ENCODE measurements around the gene CEMIP. TPM values are rescaled to one million over a fixed set of nuclear protein-coding genes. Genes with fewer than 3 reads are reported as not detected.

Gene CEMIP
- total RNA-seq, 4 donors from 2014 or later = 5.4 to 9.2 (median 8.7) TPM

DNA sequence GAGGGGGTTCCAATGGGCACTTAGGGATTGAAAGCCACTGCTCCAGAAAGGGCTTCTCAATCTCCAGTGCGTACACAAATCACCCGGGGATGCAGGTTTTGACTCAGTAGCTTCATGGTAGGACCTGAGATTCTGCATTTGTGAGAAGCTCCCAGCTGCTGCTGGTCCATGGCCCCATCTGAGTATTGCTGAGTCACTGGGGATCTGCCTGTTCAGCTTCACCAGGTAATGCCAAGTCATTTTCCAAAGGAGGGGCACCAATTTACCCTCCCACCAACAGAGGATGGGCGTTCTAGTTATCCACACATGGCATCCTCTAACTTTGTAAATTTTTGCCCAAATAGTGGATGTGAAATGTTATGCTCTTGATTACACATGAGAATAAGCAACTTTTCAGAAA, 12.9 kb upstream of the CEMIP start:
- H3K36me3 ChIP-seq = no peaks in the 10 kb centered on the region
- H3K27ac ChIP-seq = no peak overlapping the region
- TF ChIP-seq EP300 (IDR thresholded peaks at IDR 0.05) = no peak
- no peak for TF ChIP-seq POLR2A (IDR thresholded peaks at IDR 0.05)
- TF ChIP-seq POLR2AphosphoS5 (IDR thresholded peaks at IDR 0.05) = no peak
- TF ChIP-seq, protein P1, sequence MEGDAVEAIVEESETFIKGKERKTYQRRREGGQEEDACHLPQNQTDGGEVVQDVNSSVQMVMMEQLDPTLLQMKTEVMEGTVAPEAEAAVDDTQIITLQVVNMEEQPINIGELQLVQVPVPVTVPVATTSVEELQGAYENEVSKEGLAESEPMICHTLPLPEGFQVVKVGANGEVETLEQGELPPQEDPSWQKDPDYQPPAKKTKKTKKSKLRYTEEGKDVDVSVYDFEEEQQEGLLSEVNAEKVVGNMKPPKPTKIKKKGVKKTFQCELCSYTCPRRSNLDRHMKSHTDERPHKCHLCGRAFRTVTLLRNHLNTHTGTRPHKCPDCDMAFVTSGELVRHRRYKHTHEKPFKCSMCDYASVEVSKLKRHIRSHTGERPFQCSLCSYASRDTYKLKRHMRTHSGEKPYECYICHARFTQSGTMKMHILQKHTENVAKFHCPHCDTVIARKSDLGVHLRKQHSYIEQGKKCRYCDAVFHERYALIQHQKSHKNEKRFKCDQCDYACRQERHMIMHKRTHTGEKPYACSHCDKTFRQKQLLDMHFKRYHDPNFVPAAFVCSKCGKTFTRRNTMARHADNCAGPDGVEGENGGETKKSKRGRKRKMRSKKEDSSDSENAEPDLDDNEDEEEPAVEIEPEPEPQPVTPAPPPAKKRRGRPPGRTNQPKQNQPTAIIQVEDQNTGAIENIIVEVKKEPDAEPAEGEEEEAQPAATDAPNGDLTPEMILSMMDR (IDR thresholded peaks at IDR 0.05) = no peak
- H3K4me3 ChIP-seq = no peak overlapping the region
- H3K27me3 ChIP-seq = no peaks in the 10 kb centered on the region
- WGBS = 98% methylated on average over 3 of the region's 3 CpGs
- no peaks in the 10 kb centered on the region for H3K4me1 ChIP-seq
- no peak for DNase-seq (ENCODE audit: low spot score in 2 of 2)
- H3K9me3 ChIP-seq = no peaks in the 10 kb centered on the region

DNA sequence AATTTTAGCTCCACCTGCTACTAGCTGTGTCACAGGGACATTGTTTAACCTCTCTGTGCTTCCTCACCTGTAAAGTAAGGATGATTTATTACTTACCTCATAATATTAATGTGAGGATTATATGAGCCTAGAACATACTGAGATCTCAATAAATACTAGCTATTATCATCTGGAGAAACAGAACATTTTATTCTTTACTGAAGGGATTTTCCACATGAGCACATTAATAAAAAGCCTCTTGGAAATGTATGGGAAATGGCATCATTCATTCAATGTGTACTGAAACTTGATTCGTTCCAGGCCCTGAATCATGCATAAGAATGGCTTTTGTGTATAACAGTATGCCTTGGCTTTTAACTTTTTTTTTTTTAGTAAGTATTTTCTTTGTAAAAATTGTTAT, 11.0 kb upstream of the CEMIP start:
- 84% methylated on average over 1 of the region's 1 CpG for WGBS
- no peaks in the 10 kb centered on the region for H3K4me1 ChIP-seq
- TF ChIP-seq, protein P1 (IDR thresholded peaks at IDR 0.05) = no peak
- TF ChIP-seq POLR2A (IDR thresholded peaks at IDR 0.05) = no peak
- no peak for TF ChIP-seq POLR2AphosphoS5 (IDR thresholded peaks at IDR 0.05)
- no peak for TF ChIP-seq EP300 (IDR thresholded peaks at IDR 0.05)
- H3K36me3 ChIP-seq = no peaks in the 10 kb centered on the region
- DNase-seq (ENCODE audit: low spot score in 2 of 2) = no peak
- no peaks in the 10 kb centered on the region for H3K9me3 ChIP-seq
- H3K27me3 ChIP-seq = no peaks in the 10 kb centered on the region
- no peak overlapping the region for H3K4me3 ChIP-seq
- no peak overlapping the region for H3K27ac ChIP-seq

DNA sequence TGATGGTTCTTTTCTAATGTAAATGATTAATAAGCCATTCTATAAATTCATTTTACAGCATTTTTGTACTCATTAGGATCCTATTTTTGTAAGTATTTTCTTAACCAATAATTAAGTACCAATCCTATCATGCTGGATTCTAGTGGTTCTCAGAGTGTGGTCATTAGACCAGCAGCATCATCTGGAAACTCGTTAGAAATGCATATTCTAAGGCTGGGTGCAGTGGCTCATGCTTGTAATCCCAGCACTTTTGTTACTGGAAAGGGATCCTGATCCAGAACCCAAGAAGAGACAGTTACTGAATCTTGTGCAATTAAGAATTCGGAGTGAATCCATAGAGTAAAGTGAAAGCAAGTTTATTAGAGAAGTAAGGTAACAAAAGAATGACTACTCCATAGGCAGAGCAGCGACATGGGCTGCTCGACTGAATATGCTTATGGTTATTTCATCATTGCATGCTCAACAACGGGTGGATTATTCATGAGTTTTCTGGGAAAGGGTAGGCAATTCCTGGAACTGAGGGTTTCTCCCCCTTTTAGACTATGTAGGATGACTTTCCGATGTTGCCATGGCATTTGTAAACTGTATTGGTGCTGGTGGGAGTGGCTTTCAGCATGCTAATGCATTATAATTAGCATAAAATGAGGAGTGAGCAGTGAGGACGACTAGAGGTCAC, 9.9 kb upstream of the CEMIP start:
- DNase-seq (ENCODE audit: low spot score in 2 of 2) = no peak
- H3K27me3 ChIP-seq = no peaks in the 10 kb centered on the region
- no peak overlapping the region for H3K4me3 ChIP-seq
- H3K9me3 ChIP-seq = no peaks in the 10 kb centered on the region
- H3K36me3 ChIP-seq = no peaks in the 10 kb centered on the region
- no peak overlapping the region for H3K27ac ChIP-seq
- H3K4me1 ChIP-seq = no peaks in the 10 kb centered on the region
- WGBS = 82% methylated on average over 7 of the region's 7 CpGs
- TF ChIP-seq, protein P1 (IDR thresholded peaks at IDR 0.05) = no peak
- no peak for TF ChIP-seq POLR2A (IDR thresholded peaks at IDR 0.05)
- TF ChIP-seq EP300 (IDR thresholded peaks at IDR 0.05) = no peak
- TF ChIP-seq POLR2AphosphoS5 (IDR thresholded peaks at IDR 0.05) = no peak

DNA sequence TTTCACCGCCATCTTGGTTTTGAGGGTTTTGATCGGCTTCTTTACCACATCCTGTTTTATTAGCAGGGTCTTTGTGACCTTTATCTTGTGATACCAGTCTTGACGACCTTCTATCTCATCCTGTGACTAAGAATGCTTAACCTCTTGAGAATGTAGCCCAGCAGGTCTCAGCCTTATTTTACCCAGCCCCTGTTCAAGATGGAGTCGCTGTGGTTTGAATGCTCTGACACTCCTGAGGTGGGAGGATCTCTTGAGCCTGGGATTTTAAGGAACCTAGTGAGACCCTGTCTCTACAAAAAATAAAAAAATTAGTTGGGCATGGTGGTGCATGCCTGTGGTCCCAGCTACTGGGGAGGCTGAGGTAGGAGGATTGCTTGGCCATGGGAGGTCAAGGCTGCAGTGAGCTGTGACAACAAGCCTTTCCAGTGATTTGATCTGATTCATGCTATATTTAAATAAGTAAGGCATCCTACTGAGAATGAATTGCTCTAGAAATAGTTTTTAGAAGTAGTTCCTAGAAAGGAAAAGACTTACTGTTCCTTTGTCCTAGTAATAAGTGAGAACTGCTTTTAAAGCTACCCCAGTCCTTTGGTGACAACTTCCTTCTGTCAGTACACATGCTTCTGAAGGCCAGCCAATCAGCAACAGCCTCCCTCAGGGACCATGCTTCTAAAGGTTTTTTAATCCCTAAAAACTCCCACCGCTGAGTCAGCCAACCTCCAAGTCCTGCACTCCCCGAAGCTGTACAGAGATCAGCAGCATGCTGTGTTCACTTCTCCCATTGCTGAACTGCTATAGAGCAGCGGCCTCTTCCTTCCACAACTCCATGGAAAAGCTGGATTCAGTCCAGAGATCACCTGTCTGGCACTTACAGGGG, 9.1 kb upstream of the CEMIP start:
- H3K27me3 ChIP-seq = no peaks in the 10 kb centered on the region
- TF ChIP-seq, protein P1 (IDR thresholded peaks at IDR 0.05) = no peak
- TF ChIP-seq POLR2AphosphoS5 (IDR thresholded peaks at IDR 0.05) (no peak), POLR2A (IDR thresholded peaks at IDR 0.05) (no peak), EP300 (IDR thresholded peaks at IDR 0.05) (no peak)
- 82% methylated on average over 7 of the region's 7 CpGs for WGBS
- H3K4me3 ChIP-seq = no peak overlapping the region
- no peaks in the 10 kb centered on the region for H3K36me3 ChIP-seq
- no peak for DNase-seq (ENCODE audit: low spot score in 2 of 2)
- H3K27ac ChIP-seq = no peak overlapping the region
- H3K9me3 ChIP-seq = no peaks in the 10 kb centered on the region
- no peaks in the 10 kb centered on the region for H3K4me1 ChIP-seq

DNA sequence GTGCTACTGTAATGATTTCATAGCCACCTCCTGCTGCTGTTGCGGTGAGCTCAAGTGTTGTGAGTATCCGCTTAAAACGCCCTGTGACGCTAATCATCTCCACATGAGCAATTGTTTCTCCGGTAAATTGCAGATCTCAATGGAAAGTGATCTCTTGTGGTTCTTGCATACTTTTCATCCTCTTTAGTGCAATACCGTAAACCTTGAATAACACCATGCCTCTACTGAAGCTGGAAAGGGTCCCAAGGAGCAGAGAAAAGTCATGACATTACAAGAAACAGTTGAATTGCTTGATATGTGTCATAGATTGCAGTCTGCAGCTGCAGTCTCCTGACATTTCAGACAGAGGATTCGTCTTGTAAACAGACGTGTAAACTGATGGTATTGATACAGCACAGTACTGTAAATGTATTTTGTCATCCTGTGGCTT, 6.0 kb upstream of the CEMIP start:
- TF ChIP-seq, protein P1 (IDR thresholded peaks at IDR 0.05) = no peak
- TF ChIP-seq EP300 (IDR thresholded peaks at IDR 0.05) (no peak), POLR2AphosphoS5 (IDR thresholded peaks at IDR 0.05) (no peak), POLR2A (IDR thresholded peaks at IDR 0.05) (no peak)
- 68% methylated on average over 8 of the region's 8 CpGs for WGBS
- Histone ChIP-seq H3K4me3 (no peak overlapping the region), H3K9me3 (no peaks in the 10 kb centered on the region), H3K27me3 (peaks cover 2% of the 10 kb centered on the region), H3K36me3 (no peaks in the 10 kb centered on the region), H3K4me1 (peaks cover 19% of the 10 kb centered on the region), H3K27ac (no peak overlapping the region)
- DNase-seq (ENCODE audit: low spot score in 2 of 2) = no peak
